Ovary (tissue), 1 donor: ENCODE measurements around the gene DCP1B.

Experiments
- EP300 ChIP-seq: sonication (generic); formaldehyde crosslinking; IDR thresholded peaks from one replicate; pipeline ENCODE4 v1.6.1; 2017; ENCODE audit warnings: antibody characterized with exemption
- POLR2A ChIP-seq: fragments of 450-650 bp; IDR thresholded peaks from one replicate; pipeline ENCODE4 v1.6.1; 2017; ENCODE audit warnings: antibody characterized with exemption, mild to moderate bottlenecking, moderate library complexity

- TF ChIP-seq POLR2A: no peak
- TF ChIP-seq EP300: no peak
Measured at GRCh38 chr12:1922075-1922709, 82.1 kb downstream of the DCP1B start.
